ENCODE measurements around the gene CARTPT.

CARTPT gene

DNA sequence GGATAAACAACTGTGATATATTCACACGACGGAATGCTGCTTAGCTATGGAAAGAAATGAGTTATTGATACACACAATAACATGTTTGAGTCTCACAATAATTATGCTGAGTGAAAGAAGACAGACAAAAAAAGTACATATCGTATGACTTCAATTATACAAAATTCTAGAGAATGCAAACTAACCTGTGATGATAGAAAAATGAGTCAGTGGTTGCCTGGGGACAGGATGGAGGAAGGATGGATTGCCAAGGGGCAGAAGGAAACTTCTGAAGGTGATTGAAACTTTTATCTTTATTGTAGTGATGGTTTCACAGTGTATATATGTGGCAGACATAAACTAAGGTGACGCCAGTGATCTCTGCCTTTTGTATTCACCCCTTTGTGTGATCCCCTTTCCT, 7.5 kb upstream of the CARTPT start:
- Histone ChIP-seq H3K4me1 (ENCODE audit: control insufficient read depth in 1 of 2, insufficient read depth in 1 of 2, low read depth in 1 of 2, low read length in 1 of 2) (no peaks in the 10 kb centered on the region), H3K27me3 (peaks cover 42% of the 10 kb centered on the region), H3K27ac (no peak overlapping the region), H3K9me3 (no peaks in the 10 kb centered on the region), H3K36me3 (no peaks in the 10 kb centered on the region), H3K4me3 (ENCODE audit: low read depth in 1 of 2, low read length in 1 of 2) (no peak overlapping the region)
- no peak for TF ChIP-seq CTCF (IDR thresholded peaks at IDR 0.05)

- H3K36me3 ChIP-seq, result no peaks in the 10 kb centered on the region
Observed at GRCh38 chr5:71714911-71715310, 4.2 kb upstream of the CARTPT start.

GRCh38 chr5:71727978-71728377, 8.9 kb downstream of the CARTPT start:
- Histone ChIP-seq H3K36me3 (no peaks in the 10 kb centered on the region), H3K9me3 (no peaks in the 10 kb centered on the region), H3K27me3 (peaks cover 50% of the 10 kb centered on the region), H3K27ac (no peak overlapping the region), H3K4me1 (ENCODE audit: control insufficient read depth in 1 of 2, insufficient read depth in 1 of 2, low read depth in 1 of 2, low read length in 1 of 2) (no peaks in the 10 kb centered on the region), H3K4me3 (ENCODE audit: low read depth in 1 of 2, low read length in 1 of 2) (no peak overlapping the region)
- TF ChIP-seq CTCF (IDR thresholded peaks at IDR 0.05), result no peak

More at GRCh38 chr5:71714911-71715310, 4.2 kb upstream of the CARTPT start:
- Histone ChIP-seq H3K27ac (no peak overlapping the region), H3K27me3 (peaks cover 65% of the 10 kb centered on the region), H3K4me1 (ENCODE audit: control insufficient read depth in 1 of 2, insufficient read depth in 1 of 2, low read depth in 1 of 2, low read length in 1 of 2) (no peaks in the 10 kb centered on the region), H3K4me3 (ENCODE audit: low read depth in 1 of 2, low read length in 1 of 2) (no peak overlapping the region), H3K9me3 (no peaks in the 10 kb centered on the region)
- TF ChIP-seq CTCF (IDR thresholded peaks at IDR 0.05), result no peak

GRCh38 chr5:71731015-71731414, 11.9 kb downstream of the CARTPT start:
- Histone ChIP-seq H3K9me3 (no peaks in the 10 kb centered on the region), H3K4me3 (ENCODE audit: low read depth in 1 of 2, low read length in 1 of 2) (no peak overlapping the region), H3K36me3 (no peaks in the 10 kb centered on the region), H3K4me1 (ENCODE audit: control insufficient read depth in 1 of 2, insufficient read depth in 1 of 2, low read depth in 1 of 2, low read length in 1 of 2) (no peaks in the 10 kb centered on the region), H3K27me3 (peaks cover 30% of the 10 kb centered on the region), H3K27ac (no peak overlapping the region)
- TF ChIP-seq CTCF (IDR thresholded peaks at IDR 0.05), result no peak

DNA sequence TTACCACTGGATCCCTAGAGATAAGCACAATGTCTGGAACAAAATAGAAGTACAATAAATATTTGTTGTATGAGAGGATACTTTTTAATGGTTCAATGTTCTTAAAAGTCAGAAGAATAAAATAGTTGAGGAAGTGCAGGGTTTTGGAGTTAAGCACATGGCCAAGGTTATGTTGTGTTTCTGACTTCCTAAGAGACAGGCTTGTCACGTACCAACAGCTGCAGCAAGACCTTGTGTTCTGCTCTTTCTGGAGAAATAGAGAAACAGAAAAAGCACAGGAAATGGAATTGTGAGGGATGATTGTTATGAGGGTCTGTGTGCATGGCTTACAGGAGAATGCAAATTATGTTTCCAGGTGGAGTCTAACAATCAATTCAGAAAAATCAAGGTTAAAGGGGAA, 12.9 kb downstream of the CARTPT start:
- H3K9me3 ChIP-seq, result no peaks in the 10 kb centered on the region
- H3K27me3 ChIP-seq, result peaks cover 22% of the 10 kb centered on the region
- TF ChIP-seq CTCF (IDR thresholded peaks at IDR 0.05), result no peak
- no peak overlapping the region for H3K4me3 ChIP-seq (ENCODE audit: low read depth in 1 of 2, low read length in 1 of 2)
- H3K27ac ChIP-seq, result no peak overlapping the region
- H3K4me1 ChIP-seq (ENCODE audit: control insufficient read depth in 1 of 2, insufficient read depth in 1 of 2, low read depth in 1 of 2, low read length in 1 of 2), result no peaks in the 10 kb centered on the region
- no peaks in the 10 kb centered on the region for H3K36me3 ChIP-seq

DNA sequence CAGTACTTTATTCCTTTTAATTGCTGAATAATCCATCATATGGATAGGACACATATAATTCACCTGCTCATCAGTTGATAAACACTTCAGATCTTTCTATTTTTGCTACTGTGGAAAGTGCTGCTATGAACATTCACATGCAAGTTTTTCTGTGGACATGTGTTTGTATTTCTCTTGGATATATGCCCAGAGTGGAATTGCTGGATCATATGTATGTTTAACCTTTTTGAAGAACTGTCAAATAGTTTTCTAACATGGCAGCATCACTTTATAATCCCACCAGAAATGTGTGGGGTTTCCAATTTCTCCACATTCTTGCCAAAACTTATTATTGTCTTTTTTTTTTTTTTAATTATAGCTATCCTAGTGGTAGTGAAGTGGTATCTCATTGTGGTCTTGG, 15.1 kb downstream of the CARTPT start:
- peaks cover 3% of the 10 kb centered on the region for H3K27me3 ChIP-seq
- no peaks in the 10 kb centered on the region for H3K9me3 ChIP-seq
- H3K4me3 ChIP-seq (ENCODE audit: low read depth in 1 of 2, low read length in 1 of 2), result no peak overlapping the region
- H3K36me3 ChIP-seq, result no peaks in the 10 kb centered on the region
- TF ChIP-seq CTCF (IDR thresholded peaks at IDR 0.05), result no peak
- H3K27ac ChIP-seq, result no peak overlapping the region
- no peaks in the 10 kb centered on the region for H3K4me1 ChIP-seq (ENCODE audit: control insufficient read depth in 1 of 2, insufficient read depth in 1 of 2, low read depth in 1 of 2, low read length in 1 of 2)
